ENCODE results near the gene ZNF862.

Gene ZNF862

GRCh38 chr7:149811831-149812490, 26.2 kb upstream of the ZNF862 start:
- no peak for DNase-seq

- DNase-seq = no peak
These were observed 24.7 kb upstream of the ZNF862 start for GRCh38 chr7:149813254-149814035.

- DNase-seq = no peak
These were observed 23.7 kb upstream of the ZNF862 start for GRCh38 chr7:149814494-149814893.

- DNase-seq = no peak
These were observed 23.1 kb upstream of the ZNF862 start for GRCh38 chr7:149815121-149815520.

- DNase-seq = no peak
These were observed 22.4 kb upstream of the ZNF862 start for GRCh38 chr7:149815661-149816266.

- DNase-seq = no peak
These were observed 21.9 kb upstream of the ZNF862 start for GRCh38 chr7:149816267-149816751.

GRCh38 chr7:149816794-149817193, 21.4 kb upstream of the ZNF862 start:
- DNase-seq = no peak

- no peak for DNase-seq
These were observed 20.8 kb upstream of the ZNF862 start for GRCh38 chr7:149817301-149817771.

- DNase-seq = no peak
These were observed 20.2 kb upstream of the ZNF862 start for GRCh38 chr7:149817836-149818535.

GRCh38 chr7:149818536-149818840, 19.7 kb upstream of the ZNF862 start:
- no peak for DNase-seq

GRCh38 chr7:149819141-149819960, 18.8 kb upstream of the ZNF862 start:
- DNase-seq = no peak

GRCh38 chr7:149819961-149820340, 18.2 kb upstream of the ZNF862 start:
- DNase-seq = no peak

GRCh38 chr7:149820622-149821190, 17.5 kb upstream of the ZNF862 start:
- no peak for DNase-seq

GRCh38 chr7:149821191-149822148, 16.7 kb upstream of the ZNF862 start:
- DNase-seq = no peak

GRCh38 chr7:149822353-149822943, 15.7 kb upstream of the ZNF862 start:
- peak; percentile 11 for DNase-seq

- DNase-seq = no peak
These were observed 15.0 kb upstream of the ZNF862 start for GRCh38 chr7:149823191-149823630.

- peak; percentile 13 for DNase-seq
These were observed 14.5 kb upstream of the ZNF862 start for GRCh38 chr7:149823631-149824199.

GRCh38 chr7:149824301-149824741, 13.9 kb upstream of the ZNF862 start:
- DNase-seq = no peak

GRCh38 chr7:149824748-149825566, 13.2 kb upstream of the ZNF862 start:
- peak; percentile 24 for DNase-seq
